ENCODE measurements around the gene CD46. TPM values are rescaled to one million over a fixed set of nuclear protein-coding genes. Genes with fewer than 3 reads are reported as not detected.
"Not testable (repeated sequence)": the region's sequence is repeated elsewhere in the genome, so short reads cannot be mapped to it uniquely, and the experiment has no call there.

Gene CD46
- polyA plus RNA-seq, 2 donors: 79.6 to 154 TPM

- not testable (repeated sequence) for H3K36me3 ChIP-seq (ENCODE audit: control insufficient read depth in 2 of 2, insufficient read depth in 2 of 2, low read length in 1 of 2); H3K4me3 ChIP-seq (ENCODE audit: low read depth in 1 of 2, low read length in 2 of 2); H3K9me3 ChIP-seq (ENCODE audit: control insufficient read depth in 2 of 2, insufficient read depth in 1 of 2, low read depth in 1 of 2, low read length in 1 of 2); H3K27ac ChIP-seq (ENCODE audit: low read depth in 2 of 2, low read length in 1 of 2); H3K4me1 ChIP-seq (ENCODE audit: control insufficient read depth in 2 of 2, insufficient read depth in 2 of 2, low read length in 1 of 2); H3K27me3 ChIP-seq (ENCODE audit: control insufficient read depth in 1 of 2, insufficient read depth in 2 of 2, low read length in 2 of 2)
- 81 to 85% methylated on average over 8 of the region's 8 CpGs for WGBS, 2 donors
Observed at GRCh38 chr1:207737503-207738157, 14.2 kb upstream of the CD46 start.

GRCh38 chr1:207738158-207738659 lies 13.6 kb upstream of the CD46 start:
- not testable (repeated sequence) for H3K27me3 ChIP-seq (ENCODE audit: control insufficient read depth in 1 of 2, insufficient read depth in 2 of 2, low read length in 2 of 2); H3K27ac ChIP-seq (ENCODE audit: low read depth in 2 of 2, low read length in 1 of 2); H3K4me3 ChIP-seq (ENCODE audit: low read depth in 1 of 2, low read length in 2 of 2); H3K36me3 ChIP-seq (ENCODE audit: control insufficient read depth in 2 of 2, insufficient read depth in 2 of 2, low read length in 1 of 2); H3K9me3 ChIP-seq (ENCODE audit: control insufficient read depth in 2 of 2, insufficient read depth in 1 of 2, low read depth in 1 of 2, low read length in 1 of 2); H3K4me1 ChIP-seq (ENCODE audit: control insufficient read depth in 2 of 2, insufficient read depth in 2 of 2, low read length in 1 of 2)
- WGBS, 2 donors: 28 to 41% methylated on average over 6 of the region's 6 CpGs

GRCh38 chr1:207740207-207740606 lies 11.6 kb upstream of the CD46 start:
- WGBS, 2 donors: 67 to 82% methylated on average over 2 of the region's 2 CpGs
- no peak overlapping the region for H3K4me3 ChIP-seq (ENCODE audit: low read depth in 1 of 2, low read length in 2 of 2)
- no peaks in the 10 kb centered on the region for H3K9me3 ChIP-seq (ENCODE audit: control insufficient read depth in 2 of 2, insufficient read depth in 1 of 2, low read depth in 1 of 2, low read length in 1 of 2)
- no peak overlapping the region for H3K27ac ChIP-seq (ENCODE audit: low read depth in 2 of 2, low read length in 1 of 2)
- no peaks in the 10 kb centered on the region for H3K27me3 ChIP-seq (ENCODE audit: control insufficient read depth in 1 of 2, insufficient read depth in 2 of 2, low read length in 2 of 2)
- no peaks in the 10 kb centered on the region for H3K36me3 ChIP-seq (ENCODE audit: control insufficient read depth in 2 of 2, insufficient read depth in 2 of 2, low read length in 1 of 2)
- no peaks in the 10 kb centered on the region for H3K4me1 ChIP-seq (ENCODE audit: control insufficient read depth in 2 of 2, insufficient read depth in 2 of 2, low read length in 1 of 2)

GRCh38 chr1:207742850-207743555 lies 8.9 kb upstream of the CD46 start:
- no peaks in the 10 kb centered on the region for H3K9me3 ChIP-seq (ENCODE audit: control insufficient read depth in 2 of 2, insufficient read depth in 1 of 2, low read depth in 1 of 2, low read length in 1 of 2)
- no peaks in the 10 kb centered on the region for H3K36me3 ChIP-seq (ENCODE audit: control insufficient read depth in 2 of 2, insufficient read depth in 2 of 2, low read length in 1 of 2)
- H3K27me3 ChIP-seq (ENCODE audit: control insufficient read depth in 1 of 2, insufficient read depth in 2 of 2, low read length in 2 of 2): no peaks in the 10 kb centered on the region
- 93% methylated on average over 3 of the region's 3 CpGs for WGBS, 2 donors
- no peak overlapping the region for H3K4me3 ChIP-seq (ENCODE audit: low read depth in 1 of 2, low read length in 2 of 2)
- no peaks in the 10 kb centered on the region for H3K4me1 ChIP-seq (ENCODE audit: control insufficient read depth in 2 of 2, insufficient read depth in 2 of 2, low read length in 1 of 2)
- no peak overlapping the region for H3K27ac ChIP-seq (ENCODE audit: low read depth in 2 of 2, low read length in 1 of 2)

GRCh38 chr1:207744000-207744534 lies 7.8 kb upstream of the CD46 start:
- no peaks in the 10 kb centered on the region for H3K27me3 ChIP-seq (ENCODE audit: control insufficient read depth in 1 of 2, insufficient read depth in 2 of 2, low read length in 2 of 2)
- 93 to 95% methylated on average over 4 of the region's 4 CpGs for WGBS, 2 donors
- no peak overlapping the region for H3K4me3 ChIP-seq (ENCODE audit: low read depth in 1 of 2, low read length in 2 of 2)
- H3K27ac ChIP-seq (ENCODE audit: low read depth in 2 of 2, low read length in 1 of 2): no peak overlapping the region
- H3K36me3 ChIP-seq (ENCODE audit: control insufficient read depth in 2 of 2, insufficient read depth in 2 of 2, low read length in 1 of 2): no peaks in the 10 kb centered on the region
- peaks cover 0 to 2% of the 10 kb centered on the region in 2 donors for H3K4me1 ChIP-seq (ENCODE audit: control insufficient read depth in 2 of 2, insufficient read depth in 2 of 2, low read length in 1 of 2)
- H3K9me3 ChIP-seq (ENCODE audit: control insufficient read depth in 2 of 2, insufficient read depth in 1 of 2, low read depth in 1 of 2, low read length in 1 of 2): no peaks in the 10 kb centered on the region

- Histone ChIP-seq H3K27me3 (ENCODE audit: control insufficient read depth in 1 of 2, insufficient read depth in 2 of 2, low read length in 2 of 2) (no peaks in the 10 kb centered on the region), H3K4me3 (ENCODE audit: low read depth in 1 of 2, low read length in 2 of 2) (no peak overlapping the region), H3K9me3 (ENCODE audit: control insufficient read depth in 2 of 2, insufficient read depth in 1 of 2, low read depth in 1 of 2, low read length in 1 of 2) (no peaks in the 10 kb centered on the region), H3K4me1 (ENCODE audit: control insufficient read depth in 2 of 2, insufficient read depth in 2 of 2, low read length in 1 of 2) (peaks cover 0 to 2% of the 10 kb centered on the region in 2 donors), H3K27ac (ENCODE audit: low read depth in 2 of 2, low read length in 1 of 2) (no peak overlapping the region), H3K36me3 (ENCODE audit: control insufficient read depth in 2 of 2, insufficient read depth in 2 of 2, low read length in 1 of 2) (no peaks in the 10 kb centered on the region)
- WGBS, 2 donors: 40 to 65% methylated on average over 1 of the region's 1 CpG
Observed at GRCh38 chr1:207745285-207745684, 6.6 kb upstream of the CD46 start.

- H3K4me3 ChIP-seq (ENCODE audit: low read depth in 1 of 2, low read length in 2 of 2): no peak overlapping the region
- 87 to 88% methylated on average over 6 of the region's 6 CpGs for WGBS, 2 donors
- no peak overlapping the region for H3K27ac ChIP-seq (ENCODE audit: low read depth in 2 of 2, low read length in 1 of 2)
- H3K27me3 ChIP-seq (ENCODE audit: control insufficient read depth in 1 of 2, insufficient read depth in 2 of 2, low read length in 2 of 2): no peaks in the 10 kb centered on the region
- H3K4me1 ChIP-seq (ENCODE audit: control insufficient read depth in 2 of 2, insufficient read depth in 2 of 2, low read length in 1 of 2): peaks cover 0 to 2% of the 10 kb centered on the region in 2 donors
- no peaks in the 10 kb centered on the region for H3K9me3 ChIP-seq (ENCODE audit: control insufficient read depth in 2 of 2, insufficient read depth in 1 of 2, low read depth in 1 of 2, low read length in 1 of 2)
- H3K36me3 ChIP-seq (ENCODE audit: control insufficient read depth in 2 of 2, insufficient read depth in 2 of 2, low read length in 1 of 2): no peaks in the 10 kb centered on the region
Observed at GRCh38 chr1:207745839-207746767, 5.8 kb upstream of the CD46 start.

- H3K4me1 ChIP-seq (ENCODE audit: control insufficient read depth in 2 of 2, insufficient read depth in 2 of 2, low read length in 1 of 2): peaks cover 2% of the 10 kb centered on the region in 2 donors
- no peak overlapping the region for H3K4me3 ChIP-seq (ENCODE audit: low read depth in 1 of 2, low read length in 2 of 2)
- 91 to 92% methylated on average over 15 of the region's 15 CpGs for WGBS, 2 donors
- no peak overlapping the region for H3K27ac ChIP-seq (ENCODE audit: low read depth in 2 of 2, low read length in 1 of 2)
- no peaks in the 10 kb centered on the region for H3K36me3 ChIP-seq (ENCODE audit: control insufficient read depth in 2 of 2, insufficient read depth in 2 of 2, low read length in 1 of 2)
- H3K27me3 ChIP-seq (ENCODE audit: control insufficient read depth in 1 of 2, insufficient read depth in 2 of 2, low read length in 2 of 2): no peaks in the 10 kb centered on the region
- no peaks in the 10 kb centered on the region for H3K9me3 ChIP-seq (ENCODE audit: control insufficient read depth in 2 of 2, insufficient read depth in 1 of 2, low read depth in 1 of 2, low read length in 1 of 2)
Observed at GRCh38 chr1:207747627-207748492, 4.0 kb upstream of the CD46 start.
